ENCODE measurements around the gene FAM111A.

FAM111A gene

DNA sequence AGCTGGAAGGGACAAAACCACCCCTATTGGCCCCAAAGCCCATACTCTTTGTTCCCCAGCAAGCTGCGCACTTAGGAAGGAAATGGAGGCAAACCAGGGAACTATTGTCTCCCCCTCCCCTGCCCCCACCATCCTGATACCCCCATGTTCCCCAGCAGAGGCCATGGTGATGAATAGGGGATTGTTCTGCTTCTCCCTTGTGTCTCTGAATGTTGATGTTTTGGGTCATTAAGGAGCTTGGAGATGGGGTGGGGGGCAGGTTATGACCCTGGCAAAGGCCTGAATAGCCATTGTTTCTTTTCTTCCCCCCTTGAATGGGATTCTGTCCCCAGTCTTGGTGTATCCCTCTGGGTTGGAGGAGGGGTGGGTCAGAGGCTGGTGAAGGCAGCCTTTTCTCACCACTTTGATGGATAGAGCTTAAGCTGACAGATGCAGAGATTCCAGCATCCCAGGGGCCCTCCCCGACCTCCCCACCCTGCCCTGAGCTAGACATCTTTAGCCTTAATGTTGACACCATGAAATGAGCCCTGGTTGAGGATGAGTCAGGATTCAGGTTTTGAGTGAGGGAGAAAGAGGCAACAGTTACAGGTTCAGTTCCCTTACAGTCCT lies 37.6 kb downstream of the FAM111A start:
- H3K4me1 ChIP-seq (ENCODE audit: control insufficient read depth, insufficient read depth, low read length) = no peaks in the 10 kb centered on the region
- H3K27ac ChIP-seq (ENCODE audit: extremely low read depth, low read depth, low read length) = no peak overlapping the region
- TF ChIP-seq ZNF37A (tag by site-specific recombination; IDR thresholded peaks at IDR 0.05) (no peak), ZNF433 (tag by site-specific recombination; IDR thresholded peaks at IDR 0.05; ENCODE audit: low read depth) (no peak), KLF8 (tag by site-specific recombination; IDR thresholded peaks at IDR 0.05) (no peak), ZNF19 (tag by site-specific recombination; IDR thresholded peaks at IDR 0.05; ENCODE audit: low read depth) (no peak), ZNF664 (tag by site-specific recombination; IDR thresholded peaks at IDR 0.05) (no peak), ZNF391 (tag by site-specific recombination; IDR thresholded peaks at IDR 0.05; ENCODE audit: borderline replicate concordance, low read depth) (no peak), ZNF558 (tag by site-specific recombination; IDR thresholded peaks at IDR 0.05) (no peak), ZNF548 (tag by site-specific recombination; IDR thresholded peaks at IDR 0.05) (no peak)
- no peaks in the 10 kb centered on the region for H3K9me3 ChIP-seq (ENCODE audit: control insufficient read depth, insufficient read depth, low read depth, low read length)
- no peak overlapping the region for H3K4me3 ChIP-seq (ENCODE audit: low read depth, low read length)
- ChIA-PET CTCF (interaction anchor here (0.9 to 1.9 kb wide), 4 partner anchors 10 to 29 kb away, joined by 3 to 5 read pairs (median 4); no protein-coding TSS in a partner anchor), POLR2A (no interaction called here)
- peaks cover 0 to 22% of the 10 kb centered on the region in 2 experiments; a peak in 1 of 3 replicates for H3K36me3 ChIP-seq (ENCODE audit: control insufficient read depth in 2 of 2, insufficient read depth in 1 of 2, low read length in 2 of 2)

DNA sequence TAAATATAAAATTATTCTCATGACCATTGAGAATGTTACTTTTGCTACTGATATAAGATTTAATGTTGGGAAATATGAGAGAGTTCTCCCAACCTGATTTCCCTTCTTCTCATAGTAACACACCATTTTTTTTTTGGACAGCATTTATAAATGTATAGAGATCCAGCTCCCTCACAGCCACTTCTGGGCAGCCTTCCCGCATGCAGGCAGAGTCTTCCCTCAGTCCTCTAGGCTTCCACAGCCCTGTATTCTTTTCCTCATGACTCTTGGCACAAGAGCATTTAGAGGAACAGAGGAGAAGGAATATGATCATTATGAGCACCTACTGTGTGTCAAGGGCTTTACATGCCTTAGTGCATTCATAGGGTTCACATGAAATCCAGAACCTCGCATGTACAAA lies 38.3 kb downstream of the FAM111A start:
- Histone ChIP-seq H3K4me1 (ENCODE audit: control insufficient read depth, insufficient read depth, low read length) (no peaks in the 10 kb centered on the region), H3K36me3 (ENCODE audit: control insufficient read depth in 2 of 2, insufficient read depth in 1 of 2, low read length in 2 of 2) (peaks cover 0 to 22% of the 10 kb centered on the region in 2 experiments; a peak in 1 of 3 replicates), H3K4me3 (ENCODE audit: low read depth, low read length) (no peak overlapping the region), H3K9me3 (ENCODE audit: control insufficient read depth, insufficient read depth, low read depth, low read length) (no peaks in the 10 kb centered on the region), H3K27ac (ENCODE audit: extremely low read depth, low read depth, low read length) (no peak overlapping the region)
- POLR2A ChIA-PET = no interaction called here
- TF ChIP-seq ZNF624 (tag by site-specific recombination; IDR thresholded peaks at IDR 0.05) (no peak), SCRT1 (tag by site-specific recombination; IDR thresholded peaks at IDR 0.05; ENCODE audit: borderline replicate concordance) (no peak), ZNF677 (tag by site-specific recombination; IDR thresholded peaks at IDR 0.05) (no peak), ZFP37 (tag by site-specific recombination; IDR thresholded peaks at IDR 0.05) (no peak), BCL11B (tag by site-specific recombination; IDR thresholded peaks at IDR 0.05; ENCODE audit: low read depth) (no peak)
- TF ChIP-seq, protein P1, sequence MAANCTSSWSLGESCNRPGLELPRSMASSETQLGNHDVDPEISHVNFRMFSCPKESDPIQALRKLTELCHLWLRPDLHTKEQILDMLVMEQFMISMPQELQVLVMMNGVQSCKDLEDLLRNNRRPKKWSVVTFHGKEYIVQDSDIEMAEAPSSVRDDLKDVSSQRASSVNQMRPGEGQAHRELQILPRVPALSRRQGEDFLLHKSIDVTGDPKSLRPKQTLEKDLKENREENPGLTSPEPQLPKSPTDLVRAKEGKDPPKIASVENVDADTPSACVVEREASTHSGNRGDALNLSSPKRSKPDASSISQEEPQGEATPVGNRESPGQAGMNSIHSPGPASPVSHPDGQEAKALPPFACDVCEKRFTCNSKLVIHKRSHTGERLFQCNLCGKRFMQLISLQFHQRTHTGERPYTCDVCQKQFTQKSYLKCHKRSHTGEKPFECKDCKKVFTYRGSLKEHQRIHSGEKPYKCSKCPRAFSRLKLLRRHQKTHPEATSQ (tag by site-specific recombination; IDR thresholded peaks at IDR 0.05) = no peak
- CTCF ChIA-PET = interaction anchor here (0.9 to 1.9 kb wide), 4 partner anchors 9 to 26 kb away, joined by 3 to 11 read pairs (median 4); partner anchors contain the start of gene DTX4

DNA sequence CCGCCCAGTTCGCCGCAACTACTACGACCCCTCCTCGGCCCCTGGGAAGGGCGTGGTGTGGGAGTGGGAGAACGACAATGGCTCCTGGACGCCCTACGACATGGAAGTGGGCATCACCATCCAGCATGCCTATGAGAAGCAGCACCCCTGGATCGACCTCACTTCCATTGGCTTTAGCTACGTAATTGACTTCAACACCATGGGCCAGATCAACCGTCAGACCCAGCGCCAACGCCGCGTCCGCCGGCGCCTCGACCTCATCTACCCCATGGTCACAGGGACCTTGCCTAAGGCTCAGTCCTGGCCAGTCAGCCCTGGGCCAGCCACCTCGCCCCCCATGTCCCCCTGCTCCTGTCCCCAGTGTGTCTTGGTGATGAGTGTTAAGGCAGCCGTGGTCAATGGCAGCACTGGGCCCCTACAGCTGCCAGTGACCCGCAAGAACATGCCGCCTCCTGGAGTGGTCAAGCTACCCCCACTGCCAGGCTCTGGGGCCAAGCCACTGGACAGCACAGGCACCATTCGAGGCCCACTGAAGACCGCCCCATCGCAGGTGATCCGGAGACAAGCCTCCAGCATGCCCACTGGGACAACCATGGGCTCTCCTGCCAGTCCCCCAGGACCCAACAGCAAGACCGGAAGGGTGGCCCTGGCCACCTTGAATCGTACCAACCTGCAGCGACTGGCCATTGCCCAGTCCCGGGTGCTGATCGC lies 39.2 kb downstream of the FAM111A start:
- Histone ChIP-seq H3K9me3 (ENCODE audit: control insufficient read depth, insufficient read depth, low read depth, low read length) (no peaks in the 10 kb centered on the region), H3K27ac (ENCODE audit: extremely low read depth, low read depth, low read length) (no peak overlapping the region), H3K4me1 (ENCODE audit: control insufficient read depth, insufficient read depth, low read length) (no peaks in the 10 kb centered on the region), H3K4me3 (ENCODE audit: low read depth, low read length) (no peak overlapping the region), H3K36me3 (ENCODE audit: control insufficient read depth in 2 of 2, insufficient read depth in 1 of 2, low read length in 2 of 2) (peaks cover 0 to 22% of the 10 kb centered on the region in 2 experiments; a peak in 1 of 3 replicates)
- ChIA-PET CTCF (interaction anchor here (1.0 to 1.9 kb wide), 6 partner anchors 8 to 247 kb away, joined by 3 to 11 read pairs (median 4); partner anchors contain the start of gene DTX4), POLR2A (no interaction called here)
- TF ChIP-seq ZNF521 (tag by site-specific recombination; IDR thresholded peaks at IDR 0.05) (no peak), ZNF19 (tag by site-specific recombination; IDR thresholded peaks at IDR 0.05; ENCODE audit: low read depth) (no peak), RBAK (tag by site-specific recombination; IDR thresholded peaks at IDR 0.05) (no peak), ZNF274 (IDR thresholded peaks at IDR 0.05; ENCODE audit: low read length) (no peak), ZNF274 (tag by site-specific recombination; IDR thresholded peaks at IDR 0.05; ENCODE audit: borderline replicate concordance) (no peak), ZNF426 (tag by site-specific recombination; IDR thresholded peaks at IDR 0.05) (no peak), ZNF394 (tag by site-specific recombination; IDR thresholded peaks at IDR 0.05; ENCODE audit: borderline replicate concordance) (no peak), ZNF121 (tag by site-specific recombination; IDR thresholded peaks at IDR 0.05) (no peak), KLF8 (tag by site-specific recombination; IDR thresholded peaks at IDR 0.05) (no peak), ZNF571 (tag by site-specific recombination; IDR thresholded peaks at IDR 0.05) (no peak), ZXDB (tag by site-specific recombination; IDR thresholded peaks at IDR 0.05) (no peak), ZNF155 (tag by site-specific recombination; IDR thresholded peaks at IDR 0.05) (no peak)
- TF ChIP-seq, protein P2, sequence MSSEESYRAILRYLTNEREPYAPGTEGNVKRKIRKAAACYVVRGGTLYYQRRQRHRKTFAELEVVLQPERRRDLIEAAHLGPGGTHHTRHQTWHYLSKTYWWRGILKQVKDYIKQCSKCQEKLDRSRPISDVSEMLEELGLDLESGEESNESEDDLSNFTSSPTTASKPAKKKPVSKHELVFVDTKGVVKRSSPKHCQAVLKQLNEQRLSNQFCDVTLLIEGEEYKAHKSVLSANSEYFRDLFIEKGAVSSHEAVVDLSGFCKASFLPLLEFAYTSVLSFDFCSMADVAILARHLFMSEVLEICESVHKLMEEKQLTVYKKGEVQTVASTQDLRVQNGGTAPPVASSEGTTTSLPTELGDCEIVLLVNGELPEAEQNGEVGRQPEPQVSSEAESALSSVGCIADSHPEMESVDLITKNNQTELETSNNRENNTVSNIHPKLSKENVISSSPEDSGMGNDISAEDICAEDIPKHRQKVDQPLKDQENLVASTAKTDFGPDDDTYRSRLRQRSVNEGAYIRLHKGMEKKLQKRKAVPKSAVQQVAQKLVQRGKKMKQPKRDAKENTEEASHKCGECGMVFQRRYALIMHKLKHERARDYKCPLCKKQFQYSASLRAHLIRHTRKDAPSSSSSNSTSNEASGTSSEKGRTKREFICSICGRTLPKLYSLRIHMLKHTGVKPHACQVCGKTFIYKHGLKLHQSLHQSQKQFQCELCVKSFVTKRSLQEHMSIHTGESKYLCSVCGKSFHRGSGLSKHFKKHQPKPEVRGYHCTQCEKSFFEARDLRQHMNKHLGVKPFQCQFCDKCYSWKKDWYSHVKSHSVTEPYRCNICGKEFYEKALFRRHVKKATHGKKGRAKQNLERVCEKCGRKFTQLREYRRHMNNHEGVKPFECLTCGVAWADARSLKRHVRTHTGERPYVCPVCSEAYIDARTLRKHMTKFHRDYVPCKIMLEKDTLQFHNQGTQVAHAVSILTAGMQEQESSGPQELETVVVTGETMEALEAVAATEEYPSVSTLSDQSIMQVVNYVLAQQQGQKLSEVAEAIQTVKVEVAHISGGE (tag by site-specific recombination; conservative IDR thresholded peaks at IDR 0.05; ENCODE audit: low read depth) = no peak
- TF ChIP-seq, protein P3, sequence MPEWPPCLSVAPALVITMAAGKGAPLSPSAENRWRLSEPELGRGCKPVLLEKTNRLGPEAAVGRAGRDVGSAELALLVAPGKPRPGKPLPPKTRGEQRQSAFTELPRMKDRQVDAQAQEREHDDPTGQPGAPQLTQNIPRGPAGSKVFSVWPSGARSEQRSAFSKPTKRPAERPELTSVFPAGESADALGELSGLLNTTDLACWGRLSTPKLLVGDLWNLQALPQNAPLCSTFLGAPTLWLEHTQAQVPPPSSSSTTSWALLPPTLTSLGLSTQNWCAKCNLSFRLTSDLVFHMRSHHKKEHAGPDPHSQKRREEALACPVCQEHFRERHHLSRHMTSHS (tag by site-specific recombination; IDR thresholded peaks at IDR 0.05) = no peak
